Measurements from ENCODE around the gene ANKRD10.

GRCh38 chr13:110911880-110912279 is 3.0 kb downstream of the ANKRD10 start:
- TF ChIP-seq CTCF (IDR thresholded peaks at IDR 0.05) (no peak), POLR2A (IDR thresholded peaks at IDR 0.05; ENCODE audit: low read depth) (no peak), EP300 (IDR thresholded peaks at IDR 0.05) (no peak), POLR2AphosphoS5 (IDR thresholded peaks at IDR 0.05) (no peak)
